NCI-H748 (cell line): ENCODE measurements around the gene C2.

Experiments used
- DNase-seq: peaks from one replicate; lab custom pipeline; 2025; ENCODE audit not compliant: unreplicated experiment; lab: John Stamatoyannopoulos, UW

The C2 gene

GRCh38 chr6:31927242-31927862, at the start of gene C2:
TSS of gene C2 (plus strand) at chr6:31927717. CDS start at chr6:31927753, 36 bp downstream.
- no peak for DNase-seq

GRCh38 chr6:31878222-31878621, 49.3 kb upstream of the C2 start:
- DNase-seq = no peak

GRCh38 chr6:31878726-31879125, 48.8 kb upstream of the C2 start, which contains the start of gene SLC44A4:
TSS of gene SLC44A4 (minus strand) at chr6:31878997. CDS start at chr6:31878980, 17 bp downstream.
- no peak for DNase-seq

GRCh38 chr6:31879143-31879542, 48.4 kb upstream of the C2 start:
- no peak for DNase-seq

GRCh38 chr6:31879901-31880300, 47.6 kb upstream of the C2 start:
- DNase-seq = no peak

GRCh38 chr6:31880616-31881015, 46.9 kb upstream of the C2 start:
- no peak for DNase-seq

GRCh38 chr6:31881136-31881859, 46.2 kb upstream of the C2 start:
- DNase-seq = no peak

GRCh38 chr6:31882344-31882743, 45.2 kb upstream of the C2 start:
- DNase-seq = no peak

GRCh38 chr6:31883676-31884075, 43.8 kb upstream of the C2 start:
- DNase-seq = no peak

GRCh38 chr6:31884528-31885035, 42.9 kb upstream of the C2 start:
- no peak for DNase-seq

- DNase-seq = no peak
Measured at GRCh38 chr6:31886541-31886991, 41.0 kb upstream of the C2 start.

GRCh38 chr6:31887173-31888007, 40.1 kb upstream of the C2 start:
- DNase-seq = no peak

GRCh38 chr6:31888276-31889258, 39.0 kb upstream of the C2 start:
- no peak for DNase-seq

GRCh38 chr6:31889331-31889972, 38.1 kb upstream of the C2 start:
- DNase-seq = no peak

- DNase-seq = no peak
Measured at GRCh38 chr6:31892821-31893220, 34.7 kb upstream of the C2 start.

- DNase-seq = no peak
Measured at GRCh38 chr6:31896493-31896855, 31.0 kb upstream of the C2 start.

- peak; percentile 52 for DNase-seq
Measured at GRCh38 chr6:31896856-31897611, 30.5 kb upstream of the C2 start.

GRCh38 chr6:31897612-31898382, 29.7 kb upstream of the C2 start, which contains the start of gene EHMT2:
TSS of gene EHMT2 (minus strand) at chr6:31897698. CDS start at chr6:31897677, 21 bp downstream.
- peak; percentile 92 for DNase-seq
